Stimulated activated CD4-positive, alpha-beta T cell treated with anti-CD3 and anti-CD28 coated beads, Interleukin-1b, Interleukin-23, amount 100 ng/mL, for 1 hour (primary cell): Measurements from ENCODE around the gene CYP46A1.

Source experiments
- DNase-seq, 2 donors: peaks; one replicate each; pipeline ENCODE4 v3.0.0-alpha.2; 2020; ENCODE audit warnings: low read depth in 2 of 2

CYP46A1 gene

GRCh38 chr14:99729991-99730875, 46.1 kb downstream of the CYP46A1 start:
- DNase-seq, result peak; percentile 27 to 67

GRCh38 chr14:99730876-99731546, 46.9 kb downstream of the CYP46A1 start:
- no peak for DNase-seq

GRCh38 chr14:99731547-99732435, 47.7 kb downstream of the CYP46A1 start:
- no peak for DNase-seq

DNA sequence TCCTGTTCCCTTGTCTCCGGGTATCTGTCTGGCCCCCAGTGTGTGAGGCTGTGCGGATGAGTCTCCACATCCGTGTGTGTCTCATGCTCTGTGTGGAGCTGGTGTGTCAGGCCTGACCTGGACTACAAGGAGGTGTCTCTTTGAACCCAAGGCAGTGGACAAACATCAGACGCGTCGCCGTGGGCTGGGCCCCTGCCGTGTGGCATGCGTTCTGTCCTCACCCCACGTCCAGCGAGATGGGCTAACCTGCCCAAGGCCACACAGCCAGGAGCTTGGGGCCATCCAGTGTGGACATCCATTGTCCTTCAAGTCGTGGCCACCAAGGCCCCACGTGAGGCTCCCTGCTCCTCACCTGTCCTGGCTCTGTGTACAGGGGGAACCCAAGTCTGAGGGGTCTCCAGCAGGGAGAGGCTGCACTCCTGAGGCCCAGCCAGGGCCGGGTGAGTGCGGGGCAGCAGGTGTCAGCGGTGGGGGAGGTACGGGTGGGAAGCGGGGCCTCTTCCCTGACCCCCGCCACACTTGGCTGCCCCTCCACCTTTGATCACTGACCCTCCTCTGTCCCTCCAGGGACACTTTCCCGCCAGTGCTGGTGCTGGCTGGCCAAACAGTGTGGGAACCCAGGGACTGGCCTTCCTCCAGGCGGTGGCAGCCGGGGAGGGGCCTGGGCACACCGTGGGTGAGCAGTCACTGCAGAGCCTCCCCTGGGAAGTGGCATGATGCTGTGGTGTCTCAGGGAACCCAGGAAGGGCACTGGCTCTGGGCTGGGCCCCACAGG, 48.5 kb downstream of the CYP46A1 start:
- DNase-seq, result no peak

- DNase-seq, result no peak
These were observed 49.1 kb downstream of the CYP46A1 start for GRCh38 chr14:99733211-99733539.

DNA sequence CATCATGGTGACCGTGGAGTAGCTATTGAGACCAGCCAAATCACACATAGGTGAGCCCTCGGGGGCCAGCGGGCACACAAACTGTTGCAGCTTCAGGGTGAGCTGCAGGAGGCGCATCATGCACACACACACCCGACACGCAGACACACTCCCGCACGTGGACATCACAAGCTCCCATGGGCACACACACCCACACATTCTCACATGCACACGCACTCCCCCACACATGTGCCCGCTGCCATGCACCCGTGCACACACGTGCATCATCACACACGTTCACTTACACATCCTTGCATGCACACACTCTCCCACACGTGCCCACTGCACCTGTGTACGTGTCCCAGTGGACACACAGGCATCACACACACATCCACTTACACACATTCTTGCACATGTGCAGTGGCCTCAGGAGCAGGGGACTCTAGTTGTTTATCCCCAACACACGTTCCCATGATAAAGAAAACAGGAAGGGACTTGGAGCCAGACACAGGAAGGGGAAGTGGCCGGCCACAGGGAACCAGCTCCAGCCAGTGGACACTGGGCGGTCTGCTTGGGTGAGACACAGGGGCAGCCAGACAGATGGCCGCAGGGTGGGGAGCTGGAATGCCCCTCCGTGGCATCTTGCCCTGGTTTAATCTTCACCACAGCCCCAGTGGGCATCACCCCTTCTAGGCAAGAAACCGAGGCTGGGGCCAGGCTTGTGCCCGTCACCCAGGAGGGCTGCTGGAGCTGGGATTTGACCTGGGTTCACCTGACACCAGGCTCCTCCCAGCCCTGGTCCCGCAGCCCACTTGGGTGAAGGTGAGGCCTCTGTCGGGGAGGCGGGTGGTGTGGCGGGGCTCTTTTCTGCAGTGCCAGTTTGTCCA, 49.7 kb downstream of the CYP46A1 start:
- DNase-seq, result no peak

DNA sequence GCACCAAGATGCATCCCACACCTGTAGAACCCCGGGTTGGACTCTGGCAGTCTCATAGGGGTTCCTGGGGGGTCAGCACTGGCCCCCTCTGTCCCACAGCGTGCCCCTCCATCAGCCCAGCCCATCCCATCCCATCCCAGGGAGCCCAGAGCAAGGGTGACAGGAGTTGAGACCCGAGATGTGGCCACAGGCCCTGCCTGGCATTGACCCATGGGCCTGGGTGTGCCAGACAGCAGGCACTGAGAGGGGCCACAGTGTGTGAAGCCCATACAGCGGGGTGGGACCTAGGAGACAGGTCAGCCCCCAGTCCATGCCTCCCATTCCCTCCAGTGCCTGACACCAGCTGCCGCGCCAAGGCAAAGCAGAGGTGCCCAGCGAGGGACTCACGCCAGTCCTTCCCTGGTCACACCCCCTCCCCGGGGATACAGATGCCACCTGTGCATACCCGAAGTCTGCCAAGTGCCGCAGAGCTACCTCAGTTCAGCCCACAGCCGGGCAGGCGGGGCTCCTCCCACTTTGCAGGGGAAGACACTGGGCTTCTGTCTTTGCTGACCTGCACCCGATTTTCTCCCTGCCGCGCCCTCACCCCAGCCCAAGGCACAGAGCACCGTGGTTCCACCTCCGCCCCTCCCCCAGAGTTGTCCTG, 50.4 kb downstream of the CYP46A1 start:
- no peak for DNase-seq

DNA sequence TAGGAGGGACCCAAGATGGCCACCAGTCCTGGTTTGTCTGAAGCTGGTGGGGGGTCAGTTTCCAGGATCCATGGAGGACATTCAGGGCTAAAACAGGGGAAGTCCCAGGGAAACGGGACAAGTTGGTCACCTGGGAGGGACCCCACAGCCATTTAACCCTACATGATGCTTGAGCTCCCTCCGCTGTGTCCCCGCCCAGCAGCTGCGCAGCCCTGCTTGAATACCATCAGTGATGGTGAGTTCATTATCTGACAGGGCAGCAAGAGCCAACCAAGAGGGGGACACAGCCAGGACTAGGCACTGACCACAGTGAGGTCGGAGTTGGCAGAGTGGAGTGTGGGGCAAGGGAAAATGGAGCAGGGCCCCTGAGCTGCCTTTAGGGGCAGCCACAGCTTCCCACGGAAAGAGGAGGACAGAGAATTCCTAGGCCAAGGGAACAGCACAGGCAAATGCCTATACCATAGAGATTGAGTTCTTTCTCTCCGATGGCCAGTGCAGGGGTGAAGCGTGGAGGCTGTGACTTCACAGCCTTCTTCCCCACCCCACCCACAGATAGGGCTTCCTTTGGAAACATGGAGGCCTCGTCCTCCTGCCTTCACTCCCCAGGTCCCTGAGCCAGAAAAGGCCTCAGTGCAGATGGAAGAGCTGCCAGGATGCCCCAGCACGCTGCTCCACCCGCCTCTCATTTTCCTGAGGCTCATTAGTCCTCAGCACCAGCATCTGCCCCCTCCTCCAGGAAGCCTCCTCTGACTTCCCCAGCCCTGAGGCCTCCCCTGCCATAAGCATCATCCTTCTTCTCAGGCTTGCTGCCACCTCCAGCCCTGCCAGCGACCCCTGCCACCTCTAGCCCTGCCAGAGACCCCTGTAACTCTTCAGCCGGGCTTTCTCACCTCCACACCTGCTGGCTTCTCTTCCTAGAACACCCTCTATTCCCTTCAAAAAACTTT, 51.4 kb downstream of the CYP46A1 start:
- no peak for DNase-seq

- DNase-seq, result no peak
These were observed 52.7 kb downstream of the CYP46A1 start for GRCh38 chr14:99736603-99737371.

DNA sequence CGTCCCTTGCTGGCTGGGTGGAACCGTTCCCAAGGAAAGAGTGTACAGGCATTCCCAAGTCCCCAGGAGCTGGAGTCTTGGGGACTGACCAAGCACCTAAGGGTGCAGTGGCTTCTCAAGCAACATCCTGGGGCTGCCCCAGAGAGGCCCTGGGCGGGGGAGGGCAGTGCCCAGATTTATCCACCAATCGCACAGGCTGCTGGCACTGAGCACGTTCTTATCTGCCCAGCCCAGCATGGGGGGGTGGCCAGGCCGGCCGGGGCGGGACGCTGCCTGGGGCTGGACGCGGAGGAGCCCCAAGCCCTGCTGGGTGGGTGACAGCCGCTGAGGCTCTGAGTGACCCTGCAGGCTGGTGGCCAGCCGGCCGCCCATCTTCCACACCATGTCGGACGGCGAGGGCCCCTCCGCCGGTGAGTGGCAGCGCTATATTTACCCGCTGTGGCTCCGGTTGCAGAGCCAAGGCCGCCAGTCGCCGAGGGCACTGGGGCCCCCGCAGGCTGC, 53.4 kb downstream of the CYP46A1 start:
- no peak for DNase-seq

DNA sequence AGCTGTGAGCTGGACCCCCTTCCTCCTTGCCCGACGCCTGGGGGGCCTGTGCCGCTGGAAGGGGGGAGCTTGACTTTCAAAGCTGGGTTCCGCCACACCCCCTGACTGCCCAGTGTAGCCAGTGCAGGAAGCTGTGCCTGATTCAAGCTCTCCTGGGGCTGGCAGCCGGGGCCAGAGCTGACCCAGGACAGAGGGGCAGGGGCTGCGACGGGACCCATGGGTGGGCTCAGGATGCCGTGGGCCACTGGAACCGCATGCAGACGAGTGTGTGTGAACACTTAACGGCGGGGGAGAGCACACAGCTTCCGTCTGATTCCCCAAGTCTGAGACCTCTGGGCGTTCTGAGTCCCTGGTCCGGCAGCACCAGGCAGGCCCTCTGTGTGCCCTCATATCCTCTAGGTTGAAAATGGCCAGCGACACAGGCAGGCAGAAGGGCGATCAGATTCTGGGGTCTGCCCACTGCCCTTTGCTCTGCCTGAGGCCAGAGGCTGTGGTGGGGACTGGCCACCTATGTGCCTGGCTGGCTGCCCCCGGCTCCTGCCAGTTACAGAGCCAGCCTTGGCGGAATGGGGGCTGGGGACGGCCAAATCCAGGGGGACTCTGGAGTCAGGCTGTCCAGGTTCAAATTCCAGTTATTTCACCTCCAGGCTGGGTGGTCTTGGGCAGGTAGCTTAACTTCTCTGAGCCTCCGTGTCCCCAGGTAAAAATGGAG, 54.0 kb downstream of the CYP46A1 start:
- DNase-seq, result no peak

- no peak for DNase-seq
These were observed 56.3 kb downstream of the CYP46A1 start for GRCh38 chr14:99740411-99740810.

DNA sequence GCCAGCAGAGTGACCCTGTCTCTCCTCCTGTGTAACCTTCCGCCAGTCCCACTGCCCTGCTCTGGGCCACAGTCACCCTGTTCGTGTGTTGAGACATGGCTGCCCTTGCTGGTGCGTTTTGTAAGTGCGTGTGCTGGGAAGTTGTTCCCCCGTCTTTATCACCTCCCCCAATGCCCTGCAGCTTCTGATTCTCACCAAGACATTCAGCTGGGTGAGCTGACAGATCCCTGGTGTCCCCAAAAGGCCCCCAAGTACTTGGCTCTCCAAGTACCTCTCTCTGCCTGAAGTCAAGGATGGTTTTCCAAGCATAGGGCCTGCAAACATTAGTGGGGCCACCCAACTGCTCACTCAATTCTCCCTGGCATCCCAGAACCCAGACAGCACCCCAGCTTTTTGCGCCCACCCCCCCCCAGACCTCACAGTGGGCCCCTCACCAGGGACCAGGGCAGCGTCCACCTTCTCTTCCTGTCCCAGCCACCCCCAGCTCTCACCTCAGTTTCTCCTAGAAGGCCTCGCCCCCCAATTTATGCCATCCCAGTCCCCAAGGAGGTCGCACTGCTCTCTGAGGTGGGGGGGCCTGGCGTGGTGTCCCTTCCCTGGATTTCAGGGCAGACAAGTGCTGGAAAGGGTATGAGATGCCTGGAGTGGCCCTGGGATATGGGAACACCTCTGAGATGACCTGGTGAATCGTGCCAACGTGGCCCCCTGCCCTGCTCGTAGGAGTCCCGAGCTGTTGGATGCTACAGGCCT, 57.3 kb downstream of the CYP46A1 start:
- no peak for DNase-seq

DNA sequence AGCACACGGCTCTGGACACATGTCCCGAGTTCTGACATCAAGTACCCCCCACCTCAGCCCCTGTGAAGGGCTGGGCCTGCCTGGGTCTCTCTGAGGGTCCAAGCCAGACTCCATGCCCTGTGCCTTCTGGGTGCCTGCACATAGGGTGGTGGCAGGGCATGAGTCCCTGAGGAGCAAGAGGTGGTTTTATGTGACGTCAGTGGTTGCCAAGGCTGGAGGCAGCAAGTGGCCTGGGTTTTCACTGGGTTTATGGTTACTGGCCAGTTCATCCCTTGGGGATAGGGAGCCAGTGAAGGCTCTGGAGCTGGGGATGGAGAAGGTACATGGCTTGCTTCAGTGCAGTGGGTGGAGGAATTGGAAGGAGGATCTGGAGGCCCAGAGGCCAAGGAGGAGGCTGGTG, 58.0 kb downstream of the CYP46A1 start:
- no peak for DNase-seq

- DNase-seq, result no peak
These were observed 58.7 kb downstream of the CYP46A1 start for GRCh38 chr14:99742509-99743487.
